Measurements from ENCODE around the gene SLC39A10. TPM values are rescaled to one million over a fixed set of nuclear protein-coding genes. Genes with fewer than 3 reads are reported as not detected.

SLC39A10 gene
- total RNA-seq, 1 donor from 2014 or later = 13.4 TPM

- FAIRE-seq = no peak
Measured at GRCh38 chr2:195779491-195779890, 122.5 kb downstream of the SLC39A10 start.

GRCh38 chr2:195782156-195782555 is 125.1 kb downstream of the SLC39A10 start:
- Histone ChIP-seq H3K27me3 (ENCODE audit: control insufficient read depth, insufficient read depth, low read length) (no peaks in the 10 kb centered on the region), H3K4me3 (ENCODE audit: low read depth, low read length) (no peak overlapping the region), H3K36me3 (ENCODE audit: control insufficient read depth, insufficient read depth, low read length) (no peaks in the 10 kb centered on the region)
- TF ChIP-seq CTCF (IDR thresholded peaks at IDR 0.05; ENCODE audit: insufficient read depth, low read length, severe bottlenecking) = no peak
- DNase-seq (ENCODE audit: low read depth) (peak; percentile 9), FAIRE-seq (no peak)

More at GRCh38 chr2:195779491-195779890, 122.5 kb downstream of the SLC39A10 start:
- H3K4me3 ChIP-seq (ENCODE audit: low read depth, low read length) = no peak overlapping the region
- no peaks in the 10 kb centered on the region for H3K36me3 ChIP-seq (ENCODE audit: control insufficient read depth, insufficient read depth, low read length)
- TF ChIP-seq CTCF (IDR thresholded peaks at IDR 0.05; ENCODE audit: insufficient read depth, low read length, severe bottlenecking) = peak; percentile 5
- H3K27me3 ChIP-seq (ENCODE audit: control insufficient read depth, insufficient read depth, low read length) = no peaks in the 10 kb centered on the region
- DNase-seq (ENCODE audit: low read depth) = peak; percentile 39
